GM19452 (cell line): ENCODE measurements around the gene EBNA1BP2.
"Not testable (repeated sequence)": the region's sequence is repeated elsewhere in the genome, so short reads cannot be mapped to it uniquely, and the experiment has no call there.

Experiments
- ATAC-seq: cut with Tn5 transposase; IDR thresholded peaks from one replicate; pipeline ENCODE4 v1.9.1; 2021; ENCODE audit not compliant: unreplicated experiment

Gene EBNA1BP2

DNA sequence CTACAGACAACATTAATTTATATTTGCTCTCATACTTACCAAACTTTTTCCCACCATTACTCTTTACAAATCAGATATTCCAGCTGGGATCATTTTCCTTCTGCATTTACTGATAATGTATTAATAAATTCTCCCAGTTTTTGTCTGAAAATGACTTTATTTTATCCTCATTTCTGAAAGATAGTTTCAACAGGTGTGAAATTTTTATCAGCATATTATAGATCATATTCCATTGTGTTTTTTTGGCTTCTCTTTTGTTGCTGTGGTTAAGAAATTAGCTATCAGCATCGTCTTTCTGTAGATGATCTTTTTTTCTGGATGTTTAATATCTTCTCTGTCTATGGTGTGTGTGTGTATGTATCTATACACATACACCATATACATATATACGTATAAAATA is 2.8 kb upstream of the EBNA1BP2 start:
- no peak for ATAC-seq

DNA sequence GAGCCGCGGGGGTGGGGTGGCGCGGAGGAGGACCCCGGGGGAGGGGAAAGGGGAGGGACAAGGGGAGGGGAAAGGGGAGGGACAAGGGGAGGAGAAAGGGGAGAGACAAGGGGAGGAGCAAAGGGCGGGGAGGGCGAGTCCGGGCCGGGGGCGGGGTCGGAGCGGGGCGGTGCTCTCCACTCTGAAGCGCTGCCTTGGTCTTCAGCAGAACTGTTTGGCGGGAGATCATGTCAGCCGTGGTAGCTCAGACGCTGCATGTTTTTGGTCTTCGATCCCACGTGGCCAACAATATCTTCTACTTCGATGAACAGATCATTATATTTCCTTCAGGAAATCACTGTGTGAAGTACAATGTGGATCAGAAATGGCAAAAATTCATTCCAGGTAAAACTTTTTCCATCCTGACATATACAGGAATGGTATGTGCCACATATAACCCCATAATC is 460 bp upstream of the EBNA1BP2 start:
- peak; percentile 36 for ATAC-seq

DNA sequence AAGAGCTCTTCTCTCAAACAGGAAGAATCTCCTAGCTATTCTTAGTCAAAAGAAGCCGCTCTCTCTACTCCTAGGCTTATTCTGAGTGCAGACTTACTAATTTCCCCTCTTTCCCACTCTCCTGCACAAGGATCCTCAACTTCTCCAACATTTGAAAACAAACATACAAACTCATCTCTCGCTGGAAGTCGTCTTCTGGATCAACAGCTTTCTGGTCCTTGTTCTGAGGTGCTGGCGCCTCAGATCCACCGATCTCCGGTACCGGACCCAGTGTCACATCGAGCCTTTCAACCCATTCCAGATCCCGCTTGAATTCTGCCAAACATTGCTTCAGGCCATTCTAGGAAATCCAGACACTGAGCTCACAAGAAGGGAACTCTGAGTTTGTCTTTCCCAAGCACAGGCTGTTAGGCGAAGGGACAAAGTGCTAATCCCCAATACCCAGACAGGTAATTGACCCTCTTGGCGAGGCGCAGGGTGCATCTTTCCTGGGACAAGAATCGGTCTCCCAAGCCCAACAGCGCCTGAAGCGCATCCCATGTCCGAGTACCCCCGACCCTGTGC is 696 bp downstream of the EBNA1BP2 start:
- ATAC-seq: no peak

DNA sequence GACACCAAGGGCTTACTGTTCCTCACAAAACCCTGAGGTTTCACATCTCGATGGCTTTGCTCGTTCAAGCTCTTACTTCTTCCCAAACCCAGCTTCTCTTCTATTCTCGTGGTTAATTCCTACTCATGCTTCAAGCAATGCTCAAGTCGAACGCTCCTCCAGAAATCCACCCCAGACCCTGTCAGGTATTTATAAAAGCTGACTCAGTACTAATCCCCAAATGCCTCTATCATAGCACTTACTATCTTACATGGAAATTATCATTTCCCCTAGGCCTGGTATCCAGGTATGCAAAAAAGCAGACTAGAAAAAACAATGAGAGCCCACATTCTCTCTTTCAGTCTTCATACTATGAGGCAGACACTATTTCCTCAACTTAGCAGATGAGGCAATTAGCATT is 6.3 kb downstream of the EBNA1BP2 start:
- no peak for ATAC-seq

DNA sequence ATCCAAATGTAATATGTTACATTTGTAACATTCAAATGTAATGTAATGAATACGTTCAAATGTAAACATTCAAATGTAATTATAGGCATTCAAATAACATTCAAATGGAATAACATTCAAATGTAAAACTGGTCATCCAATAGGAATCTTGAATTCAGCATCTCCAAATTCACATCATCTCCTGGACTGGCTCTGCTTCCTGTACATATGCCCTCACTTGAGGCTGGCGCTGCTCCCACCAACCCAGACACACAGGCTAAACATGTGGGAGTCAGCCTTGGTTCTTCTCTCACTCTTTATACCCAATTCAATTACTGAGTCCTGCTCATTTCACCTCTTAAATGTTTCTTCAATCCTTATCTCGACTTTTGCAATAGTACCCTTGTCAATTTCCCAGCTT is 6.9 kb downstream of the EBNA1BP2 start:
- no peak for ATAC-seq

DNA sequence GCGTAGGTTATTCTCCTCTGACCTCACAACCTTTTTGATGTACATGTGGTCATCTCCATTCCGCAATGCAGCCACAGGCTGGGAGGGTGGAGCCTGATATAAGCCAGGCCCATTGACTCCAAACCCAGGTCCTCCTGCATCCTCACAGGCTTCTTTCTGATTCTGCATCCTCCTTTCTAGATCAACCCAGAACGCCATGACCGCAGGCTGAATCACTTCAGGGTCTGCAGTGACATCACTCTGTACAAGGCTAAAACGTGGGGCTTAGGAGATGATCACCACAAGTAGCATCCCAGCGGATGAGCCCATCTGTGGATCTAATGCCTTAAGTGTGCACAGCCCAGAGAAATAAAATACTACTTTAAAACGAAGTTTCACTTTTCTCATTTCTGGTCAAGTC is 16.1 kb downstream of the EBNA1BP2 start:
- ATAC-seq: no peak

DNA sequence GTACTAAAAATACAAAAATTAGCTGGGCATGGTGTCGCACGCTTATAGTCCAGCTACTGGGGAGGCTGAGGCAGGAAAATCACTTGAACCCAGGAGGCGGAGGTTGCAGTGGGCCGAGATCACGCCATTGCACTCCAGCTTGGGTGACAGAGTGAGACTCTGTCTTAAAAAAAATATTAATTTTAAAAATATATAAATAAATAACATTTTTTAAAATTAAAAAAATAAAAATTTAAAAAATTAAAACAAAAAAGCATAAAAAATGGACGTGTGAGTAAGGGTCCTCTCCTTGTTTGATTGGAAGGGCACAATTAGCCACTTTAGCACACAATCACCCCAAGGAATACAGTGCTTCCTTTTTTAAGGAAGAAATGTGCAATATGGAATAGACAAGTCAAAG is 18.6 kb downstream of the EBNA1BP2 start:
- no peak for ATAC-seq

DNA sequence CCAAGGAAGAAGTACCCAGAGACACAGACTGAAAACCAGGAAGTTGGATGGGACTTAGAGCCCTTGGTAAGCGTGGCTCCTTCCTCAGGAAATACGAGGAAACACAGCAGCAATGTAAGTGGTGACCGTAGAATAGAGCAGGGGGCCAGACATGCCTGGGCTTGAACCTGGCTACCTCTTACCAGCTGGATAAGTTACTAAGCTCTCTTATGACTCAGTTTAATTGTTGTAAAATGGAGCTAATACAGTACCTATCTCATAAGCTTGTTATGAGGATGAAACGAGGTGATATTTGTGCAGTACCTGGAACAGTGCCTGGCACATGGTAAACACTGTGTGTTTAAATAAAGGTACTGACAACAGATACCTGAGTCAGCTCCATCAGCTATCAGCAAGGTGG is 19.2 kb downstream of the EBNA1BP2 start:
- ATAC-seq: no peak

DNA sequence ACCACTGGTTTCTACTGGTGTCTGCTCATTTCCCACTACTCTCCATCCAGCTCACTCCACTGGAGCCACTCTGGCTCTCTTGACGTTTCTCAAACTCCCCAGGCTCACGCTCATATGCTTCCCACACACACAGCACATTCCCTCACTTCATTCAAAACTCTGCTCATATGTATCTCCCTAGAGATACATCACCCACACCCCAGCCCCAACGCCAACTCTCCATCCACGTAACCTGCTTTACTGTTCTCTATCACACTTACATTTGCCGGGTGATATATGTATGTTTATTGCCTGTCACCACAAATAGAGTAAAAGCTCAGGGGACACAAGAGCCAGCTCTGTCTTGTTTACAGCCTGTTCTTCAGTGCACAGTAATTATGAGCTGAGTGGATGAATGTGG is 22.2 kb downstream of the EBNA1BP2 start:
- ATAC-seq: no peak

DNA sequence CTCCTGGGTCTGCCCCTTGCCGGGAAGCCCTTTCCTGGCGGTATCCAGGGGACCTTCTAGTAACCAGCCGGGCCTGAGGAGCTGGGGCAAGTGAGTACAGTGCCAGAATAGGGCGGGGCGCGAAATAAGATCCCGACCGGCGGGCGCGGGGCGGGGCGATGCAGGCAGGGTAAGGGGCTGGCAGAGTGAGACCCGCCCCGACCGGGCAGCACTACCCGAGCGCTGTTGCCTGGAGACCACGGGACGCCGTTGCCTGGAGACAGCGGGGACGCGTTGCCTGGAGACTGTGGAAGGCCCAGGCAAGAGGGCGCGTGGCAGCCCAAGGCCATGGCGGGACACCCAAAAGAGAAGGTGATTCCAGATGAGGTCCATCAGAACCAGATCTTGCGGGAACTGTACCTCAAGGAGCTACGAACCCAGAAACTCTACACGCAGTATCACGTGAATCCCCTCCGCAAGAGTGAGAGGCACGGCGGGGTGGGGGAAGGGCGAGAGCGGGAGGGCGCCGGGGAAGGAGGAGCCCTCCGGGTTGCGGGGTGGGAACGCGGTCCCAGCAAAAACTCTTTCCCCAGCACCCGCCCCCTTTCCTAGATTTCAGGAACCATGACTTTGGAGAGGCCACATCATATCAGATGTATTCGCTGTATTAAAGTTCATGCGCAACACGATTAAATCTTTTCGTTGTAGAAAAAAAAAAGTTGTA is 24.3 kb downstream of the EBNA1BP2 start:
- ATAC-seq: no peak

DNA sequence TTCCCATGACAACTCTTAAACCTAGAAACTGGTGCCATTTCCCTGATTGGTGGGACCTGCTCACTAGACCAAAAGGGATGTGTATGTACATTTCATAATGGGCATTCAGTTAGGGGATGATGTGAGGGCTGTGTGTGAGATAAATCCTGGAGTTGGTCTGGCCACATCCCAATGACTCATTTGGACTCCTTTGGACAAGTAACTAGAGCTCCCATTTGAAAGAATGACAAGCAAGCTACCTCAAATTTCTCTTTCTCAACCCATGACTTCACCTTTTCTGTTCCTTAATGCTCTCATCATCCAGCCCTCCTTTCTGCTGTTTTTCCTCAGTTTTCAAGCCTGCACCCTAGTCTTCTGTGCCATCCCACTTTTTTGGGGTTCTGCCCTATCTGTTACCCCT is 27.9 kb downstream of the EBNA1BP2 start:
- ATAC-seq: no peak

DNA sequence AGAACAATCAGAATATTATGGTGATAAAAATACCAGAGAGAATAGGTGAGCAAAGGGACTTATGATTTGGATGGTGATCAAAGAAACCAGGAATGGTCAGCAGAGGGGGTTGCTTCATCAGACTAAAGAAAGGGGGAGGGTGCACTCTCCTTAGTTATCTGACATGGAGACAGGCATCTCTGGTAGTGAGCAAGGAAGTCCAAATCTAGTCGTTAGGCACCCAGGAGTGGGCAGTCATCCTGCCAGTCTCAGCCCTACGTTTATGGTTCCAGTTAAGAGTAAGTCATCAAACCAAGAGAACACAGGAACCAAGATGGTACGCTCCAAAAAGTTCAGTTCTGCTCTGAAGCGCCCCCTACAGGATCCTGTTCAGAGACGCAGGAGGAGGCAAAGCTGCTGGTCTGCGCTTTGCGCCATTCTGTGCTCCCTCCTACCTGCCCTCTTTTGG is 28.6 kb downstream of the EBNA1BP2 start:
- ATAC-seq: no peak

DNA sequence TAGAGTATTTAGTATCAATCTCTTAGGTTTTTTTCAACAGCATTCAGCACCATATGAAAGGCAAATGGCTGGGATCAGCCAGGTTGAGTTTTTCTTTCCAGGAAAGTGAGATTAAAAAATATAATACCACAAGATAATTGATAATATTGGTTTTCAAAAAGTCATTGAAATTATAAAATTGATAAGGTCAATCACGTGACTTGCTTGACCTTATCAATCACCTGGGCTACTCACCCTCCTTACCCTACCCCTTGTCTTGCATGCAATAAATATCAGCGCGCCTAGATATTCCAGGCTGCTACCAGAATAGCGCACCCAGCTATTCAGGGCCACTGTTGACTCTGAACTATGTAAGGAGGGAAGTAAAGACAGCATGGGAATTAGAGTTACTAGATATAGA is 31.5 kb downstream of the EBNA1BP2 start:
- no peak for ATAC-seq

DNA sequence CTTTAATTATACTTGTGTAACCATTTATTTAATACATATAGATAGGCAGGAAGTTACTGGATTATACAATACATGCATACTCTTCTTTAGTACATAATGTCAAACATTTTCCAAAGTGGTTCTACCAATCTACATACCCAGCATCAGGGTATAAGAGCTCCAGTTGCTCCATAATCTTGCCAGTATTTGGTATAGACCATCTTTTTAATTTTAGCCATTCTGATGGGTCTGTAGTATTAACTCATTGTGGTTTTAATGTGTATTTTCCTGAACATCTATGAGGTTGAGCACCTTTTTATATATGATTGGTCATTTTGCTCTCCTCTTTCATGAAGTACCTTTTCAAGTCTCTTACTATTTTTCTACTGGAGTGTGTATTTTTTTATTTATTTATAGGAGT is 32.1 kb downstream of the EBNA1BP2 start:
- ATAC-seq: no peak

DNA sequence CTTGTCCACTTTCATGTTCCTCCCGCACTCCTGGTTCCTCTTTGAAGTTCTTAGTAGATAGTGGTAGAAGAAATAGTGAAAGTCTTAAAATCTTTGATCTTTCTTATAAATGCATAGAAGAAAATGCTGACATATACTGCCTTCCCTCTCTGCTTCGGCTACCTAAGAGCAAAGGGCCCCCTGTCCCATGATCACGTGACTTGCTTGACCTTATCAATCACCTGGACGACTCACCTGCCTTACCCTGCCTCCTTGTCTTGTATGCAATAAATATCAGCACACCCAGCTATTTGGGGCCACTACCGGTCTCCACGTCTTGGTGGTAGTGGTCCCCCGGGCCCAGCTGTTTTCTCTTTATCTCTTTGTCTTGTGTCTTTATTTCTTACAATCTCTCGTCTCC is 32.8 kb downstream of the EBNA1BP2 start:
- not testable (repeated sequence) for ATAC-seq

DNA sequence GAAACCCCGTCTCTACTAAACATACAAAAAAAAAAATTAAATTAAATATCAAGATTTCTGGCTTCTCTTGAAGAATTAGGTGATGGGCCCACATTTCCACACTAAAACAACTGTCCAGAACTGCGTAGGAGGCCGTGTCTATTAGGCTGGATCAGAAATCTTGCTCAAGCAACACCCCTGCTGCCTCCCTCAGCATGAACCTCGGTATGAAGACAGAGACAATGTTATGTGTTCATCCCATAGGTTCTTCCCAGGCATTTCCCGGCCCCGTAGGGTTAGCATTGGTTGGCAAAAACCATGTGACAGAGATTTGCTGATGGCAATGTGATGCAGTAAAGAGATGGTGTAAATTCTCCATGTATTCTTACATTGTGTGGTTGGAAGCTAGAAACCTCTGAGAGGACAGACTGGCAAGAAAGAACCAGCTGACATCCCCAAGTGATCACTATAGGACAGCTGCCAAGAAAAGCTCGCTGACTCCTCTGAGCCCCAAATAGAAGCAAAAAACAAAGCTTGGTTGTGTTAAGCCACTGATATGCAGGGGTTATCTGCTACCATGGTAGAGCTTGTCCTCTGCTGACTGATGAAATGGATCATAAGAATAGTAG is 34.5 kb downstream of the EBNA1BP2 start:
- no peak for ATAC-seq

DNA sequence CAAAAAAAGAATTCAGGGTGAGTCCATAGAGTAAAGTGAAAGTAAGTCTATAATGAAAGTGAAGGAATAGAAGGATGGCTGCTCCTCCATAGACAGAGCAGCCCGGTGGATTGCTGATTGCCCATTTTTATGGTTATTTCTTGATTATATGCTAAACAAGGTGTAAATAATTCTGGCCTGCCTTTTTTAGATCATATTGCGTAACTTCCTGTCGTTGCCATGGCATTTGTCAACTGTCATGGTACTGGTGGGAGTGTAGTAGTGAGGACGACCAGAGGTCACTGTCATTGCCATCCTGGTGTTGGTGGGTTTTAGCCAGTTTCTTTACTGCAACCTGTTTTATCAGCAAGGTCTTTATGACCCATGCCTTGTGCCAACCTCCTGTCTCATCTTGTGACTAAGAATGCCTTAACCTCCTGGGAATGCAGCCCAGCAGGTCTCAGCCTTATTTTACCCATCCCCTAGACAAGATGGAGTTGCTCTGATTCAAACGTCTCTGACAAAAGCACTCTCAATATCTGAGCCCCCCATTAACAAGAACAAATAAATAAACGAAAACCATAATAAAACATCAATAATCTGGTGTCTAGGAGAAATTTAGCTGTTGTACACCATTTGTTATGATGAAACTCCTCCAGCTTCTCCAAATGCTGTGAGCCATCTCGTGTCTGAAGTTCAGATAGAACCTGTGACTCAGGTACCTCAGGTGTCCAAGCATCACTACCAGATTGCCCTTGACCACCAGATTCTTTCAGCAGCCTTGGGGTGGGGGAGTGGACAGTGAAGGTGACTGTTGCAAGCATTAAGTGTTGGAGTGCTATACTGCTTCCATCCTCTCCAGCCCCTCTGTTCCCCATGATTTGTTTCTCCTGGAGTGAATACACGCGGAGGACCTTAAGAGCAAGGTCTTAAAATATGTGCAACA is 36.0 kb downstream of the EBNA1BP2 start:
- ATAC-seq: no peak

DNA sequence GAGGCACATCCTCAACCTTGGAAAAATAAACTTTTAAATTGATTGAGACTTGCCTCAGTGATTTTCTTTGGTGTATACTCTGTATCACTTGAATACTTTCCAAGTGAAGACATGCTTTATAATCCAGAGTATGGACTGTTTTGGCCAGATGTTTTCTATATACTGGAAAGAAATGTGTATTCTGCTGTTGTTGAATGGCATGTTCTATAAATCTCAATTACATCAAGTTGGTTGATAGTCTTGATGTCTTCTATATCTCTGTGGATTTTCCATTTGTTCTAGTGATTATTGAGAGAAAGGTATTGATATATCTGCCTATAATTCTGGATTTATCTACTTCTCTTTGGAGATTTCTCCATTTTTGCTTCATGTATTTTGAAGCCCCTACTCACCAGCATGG is 37.5 kb downstream of the EBNA1BP2 start:
- ATAC-seq: no peak

DNA sequence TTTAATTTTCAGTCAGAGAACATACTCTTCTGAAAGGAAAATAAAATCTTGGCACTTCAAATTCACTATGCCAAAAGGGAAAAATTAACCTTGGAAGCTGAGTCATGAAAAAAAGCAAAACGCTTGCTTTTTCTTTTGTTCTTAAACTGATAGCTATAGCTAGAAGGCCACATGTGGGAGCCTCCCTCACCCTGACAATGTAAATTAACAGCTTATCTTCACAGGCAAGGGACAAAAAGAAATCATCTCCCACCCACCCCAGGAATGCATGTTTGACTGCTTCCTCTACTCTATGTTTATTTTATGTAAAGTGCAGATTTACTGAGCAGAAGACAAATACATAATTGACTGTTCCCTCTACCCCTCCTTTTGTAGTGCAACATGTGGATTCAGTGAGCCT is 38.0 kb downstream of the EBNA1BP2 start:
- ATAC-seq: no peak

DNA sequence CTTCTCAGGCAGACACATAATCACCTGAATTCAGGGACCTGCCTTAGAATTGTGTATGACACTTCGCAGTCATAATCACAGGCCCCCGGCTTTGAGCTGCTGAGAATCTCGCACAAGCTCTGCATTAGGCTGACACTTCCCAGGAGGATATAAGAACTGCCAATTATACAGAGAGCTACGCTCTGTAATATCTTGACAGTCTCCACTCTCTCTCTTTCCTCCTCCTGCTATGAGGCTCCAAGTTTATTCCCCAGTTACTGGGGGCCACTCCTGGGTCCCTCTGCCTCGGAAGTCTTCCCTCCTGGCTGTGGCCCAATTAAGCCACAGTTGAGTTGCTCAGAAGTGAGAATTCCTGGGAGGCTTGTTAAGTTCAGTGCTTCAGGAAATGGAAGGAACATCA is 42.7 kb downstream of the EBNA1BP2 start:
- no peak for ATAC-seq

DNA sequence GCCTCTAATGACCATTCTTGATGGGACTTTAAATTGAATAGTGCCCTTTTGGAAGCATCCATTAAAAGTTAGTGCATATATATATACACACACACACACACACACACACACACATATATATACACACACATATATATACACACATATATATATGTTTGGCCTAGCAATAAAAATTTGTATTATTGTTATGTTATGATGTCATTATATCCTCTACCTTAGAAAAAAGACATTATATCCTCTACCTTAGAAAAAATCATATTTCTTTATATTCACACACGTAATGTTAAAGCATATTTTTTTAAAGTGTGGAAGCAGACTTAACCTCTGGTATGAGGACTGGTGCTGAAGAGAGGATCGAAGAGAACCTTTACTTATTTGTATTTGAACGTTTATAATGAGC is 43.3 kb downstream of the EBNA1BP2 start:
- no peak for ATAC-seq

DNA sequence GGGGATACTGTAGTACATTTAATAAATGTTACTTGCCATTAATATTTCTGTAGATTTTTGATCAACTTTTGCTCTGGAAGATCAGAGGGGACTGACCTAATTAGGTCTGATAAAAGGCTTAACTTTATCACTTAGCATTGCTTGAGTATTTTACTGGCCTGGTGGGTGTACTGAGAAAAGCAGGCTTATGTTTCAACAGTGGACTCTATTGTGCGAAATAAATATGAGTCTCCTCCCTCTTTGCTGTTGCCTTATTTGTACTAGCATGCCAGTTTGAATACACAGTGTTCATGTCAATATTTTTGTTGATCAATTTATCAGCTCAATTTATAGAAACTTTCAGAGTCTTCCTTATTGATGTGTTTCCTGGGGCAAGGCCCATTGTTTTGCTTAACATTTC is 49.1 kb downstream of the EBNA1BP2 start:
- no peak for ATAC-seq
